ENCODE data around the gene CDH13.

The CDH13 gene

GRCh38 chr16:83054283-83054682 lies 427.5 kb downstream of the CDH13 start:
- no peak for DNase-seq (ENCODE audit: low spot score)

GRCh38 chr16:83058376-83058775 lies 431.6 kb downstream of the CDH13 start:
- no peak for DNase-seq (ENCODE audit: low spot score)

GRCh38 chr16:83059237-83059636 lies 432.5 kb downstream of the CDH13 start:
- no peak for DNase-seq (ENCODE audit: low spot score)

- no peak for DNase-seq (ENCODE audit: low spot score)
These were observed 439.2 kb downstream of the CDH13 start for GRCh38 chr16:83066011-83066410.

GRCh38 chr16:83066881-83067280 lies 440.1 kb downstream of the CDH13 start:
- DNase-seq (ENCODE audit: low spot score) = no peak

GRCh38 chr16:83068686-83069085 lies 441.9 kb downstream of the CDH13 start:
- no peak for DNase-seq (ENCODE audit: low spot score)

GRCh38 chr16:83070416-83071209 lies 443.8 kb downstream of the CDH13 start:
- no peak for DNase-seq (ENCODE audit: low spot score)

- no peak for DNase-seq (ENCODE audit: low spot score)
These were observed 449.2 kb downstream of the CDH13 start for GRCh38 chr16:83075956-83076355.

- DNase-seq (ENCODE audit: low spot score) = no peak
These were observed 456.6 kb downstream of the CDH13 start for GRCh38 chr16:83083361-83083760.

GRCh38 chr16:83085660-83086059 lies 458.9 kb downstream of the CDH13 start:
- no peak for DNase-seq (ENCODE audit: low spot score)

GRCh38 chr16:83095941-83096692 lies 469.3 kb downstream of the CDH13 start:
- DNase-seq (ENCODE audit: low spot score) = no peak

GRCh38 chr16:83098536-83098935 lies 471.8 kb downstream of the CDH13 start:
- DNase-seq (ENCODE audit: low spot score) = no peak

GRCh38 chr16:83100679-83101078 lies 473.9 kb downstream of the CDH13 start:
- DNase-seq (ENCODE audit: low spot score) = no peak

- DNase-seq (ENCODE audit: low spot score) = no peak
These were observed 475.6 kb downstream of the CDH13 start for GRCh38 chr16:83102336-83102735.

- DNase-seq (ENCODE audit: low spot score) = no peak
These were observed 478.7 kb downstream of the CDH13 start for GRCh38 chr16:83105279-83106077.

GRCh38 chr16:83109490-83110125 lies 482.8 kb downstream of the CDH13 start:
- DNase-seq (ENCODE audit: low spot score) = no peak

- DNase-seq (ENCODE audit: low spot score) = no peak
These were observed 483.5 kb downstream of the CDH13 start for GRCh38 chr16:83110269-83110668.

GRCh38 chr16:83113317-83113716 lies 486.5 kb downstream of the CDH13 start:
- DNase-seq (ENCODE audit: low spot score) = peak; percentile 45

- no peak for DNase-seq (ENCODE audit: low spot score)
These were observed 487.0 kb downstream of the CDH13 start for GRCh38 chr16:83113811-83114210.

- no peak for DNase-seq (ENCODE audit: low spot score)
These were observed 488.9 kb downstream of the CDH13 start for GRCh38 chr16:83115491-83116232.

- DNase-seq (ENCODE audit: low spot score) = no peak
These were observed 489.6 kb downstream of the CDH13 start for GRCh38 chr16:83116274-83116892.

All from putamen (tissue), 1 donor.